Suprapubic skin (tissue), 4 donors: ENCODE measurements around the gene CLEC16A. TPM values are rescaled to one million over a fixed set of nuclear protein-coding genes. Genes with fewer than 3 reads are reported as not detected.

Source experiments
- DNase-seq, 2 donors: peaks; one replicate each; pipeline ENCODE4 v3.0.0-alpha.2; 2019; ENCODE audit warnings: low spot score in 2 of 2
- H3K27ac ChIP-seq: fragments of 200-600 bp; sonication (generic); one replicate; pipeline ENCODE4 v1.5.1; 2019
- H3K27me3 ChIP-seq: fragments of 200-600 bp; sonication (generic); one replicate; pipeline ENCODE4 v1.5.1; 2019
- H3K36me3 ChIP-seq: fragments of 200-600 bp; sonication (generic); one replicate; pipeline ENCODE4 v1.5.1; 2019
- H3K4me1 ChIP-seq: fragments of 200-600 bp; sonication (generic); one replicate; pipeline ENCODE4 v1.5.1; 2019
- H3K4me3 ChIP-seq: fragments of 200-600 bp; sonication (generic); one replicate; pipeline ENCODE4 v1.5.1; 2019; ENCODE audit warnings: mild to moderate bottlenecking
- H3K9me3 ChIP-seq: fragments of 200-600 bp; sonication (generic); one replicate; pipeline ENCODE4 v1.5.1; 2019
- EP300 ChIP-seq: sonication (generic); formaldehyde crosslinking; IDR thresholded peaks from one replicate; pipeline ENCODE4 v1.6.1; 2017; ENCODE audit warnings: antibody characterized with exemption
- POLR2A ChIP-seq, 2 donors: fragments of 450-650 bp; IDR thresholded peaks; one replicate each; pipeline ENCODE4 v1.6.1; 2017; ENCODE audit warnings: antibody characterized with exemption in 2 of 2, mild to moderate bottlenecking in 2 of 2, moderate library complexity in 2 of 2
- POLR2AphosphoS5 ChIP-seq, 3 donors: sonication (generic); formaldehyde crosslinking; IDR thresholded peaks; one replicate each; pipeline ENCODE4 v1.6.1; 2017; ENCODE audit warnings: antibody characterized with exemption in 3 of 3
- WGBS: methylation state at CpG from one replicate; pipeline ENCODE4 v1.1.5; 2018; 5-methylcytosine and 5-hydroxymethylcytosine counted together
- total RNA-seq, 4 donors: library from RNA; depleted of rRNA; stranded (reverse); fragments of >200 nt; gene quantifications; one replicate each; pipeline ENCODE4 v1.1.0, GENCODE V29; 2016
- TF ChIP-seq, protein P1 (sequence below), 2 donors: fragments of 200-600 bp in 1 of 2; fragments of 450-650 bp in 1 of 2; sonication (generic) in 1 of 2; IDR thresholded peaks; one replicate each; pipeline ENCODE4 v1.5.1; 2016 to 2019; ENCODE audit warnings: antibody characterized with exemption in 2 of 2, mild to moderate bottlenecking in 1 of 2, moderate library complexity in 1 of 2

Gene CLEC16A
- total RNA-seq, 4 donors from 2014 or later = 37.2 to 62.3 (median 39.0) TPM

- no peaks in the 10 kb centered on the region for H3K9me3 ChIP-seq
- H3K4me1 ChIP-seq = peaks cover 29% of the 10 kb centered on the region
- no peaks in the 10 kb centered on the region for H3K36me3 ChIP-seq
- WGBS = 64% methylated on average over 20 of the region's 24 CpGs
- peak overlapping the region; percentile 66 for H3K27ac ChIP-seq
- peak; percentile 87 to 90 for DNase-seq
- H3K4me3 ChIP-seq = no peak overlapping the region
- TF ChIP-seq, protein P1, sequence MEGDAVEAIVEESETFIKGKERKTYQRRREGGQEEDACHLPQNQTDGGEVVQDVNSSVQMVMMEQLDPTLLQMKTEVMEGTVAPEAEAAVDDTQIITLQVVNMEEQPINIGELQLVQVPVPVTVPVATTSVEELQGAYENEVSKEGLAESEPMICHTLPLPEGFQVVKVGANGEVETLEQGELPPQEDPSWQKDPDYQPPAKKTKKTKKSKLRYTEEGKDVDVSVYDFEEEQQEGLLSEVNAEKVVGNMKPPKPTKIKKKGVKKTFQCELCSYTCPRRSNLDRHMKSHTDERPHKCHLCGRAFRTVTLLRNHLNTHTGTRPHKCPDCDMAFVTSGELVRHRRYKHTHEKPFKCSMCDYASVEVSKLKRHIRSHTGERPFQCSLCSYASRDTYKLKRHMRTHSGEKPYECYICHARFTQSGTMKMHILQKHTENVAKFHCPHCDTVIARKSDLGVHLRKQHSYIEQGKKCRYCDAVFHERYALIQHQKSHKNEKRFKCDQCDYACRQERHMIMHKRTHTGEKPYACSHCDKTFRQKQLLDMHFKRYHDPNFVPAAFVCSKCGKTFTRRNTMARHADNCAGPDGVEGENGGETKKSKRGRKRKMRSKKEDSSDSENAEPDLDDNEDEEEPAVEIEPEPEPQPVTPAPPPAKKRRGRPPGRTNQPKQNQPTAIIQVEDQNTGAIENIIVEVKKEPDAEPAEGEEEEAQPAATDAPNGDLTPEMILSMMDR (IDR thresholded peaks at IDR 0.05) = no peak
- peak in 1 of 3 donors; percentile 94 for TF ChIP-seq POLR2AphosphoS5 (IDR thresholded peaks at IDR 0.05)
- no peaks in the 10 kb centered on the region for H3K27me3 ChIP-seq
Observed at GRCh38 chr16:11224096-11224893, 279.9 kb downstream of the CLEC16A start.

DNA sequence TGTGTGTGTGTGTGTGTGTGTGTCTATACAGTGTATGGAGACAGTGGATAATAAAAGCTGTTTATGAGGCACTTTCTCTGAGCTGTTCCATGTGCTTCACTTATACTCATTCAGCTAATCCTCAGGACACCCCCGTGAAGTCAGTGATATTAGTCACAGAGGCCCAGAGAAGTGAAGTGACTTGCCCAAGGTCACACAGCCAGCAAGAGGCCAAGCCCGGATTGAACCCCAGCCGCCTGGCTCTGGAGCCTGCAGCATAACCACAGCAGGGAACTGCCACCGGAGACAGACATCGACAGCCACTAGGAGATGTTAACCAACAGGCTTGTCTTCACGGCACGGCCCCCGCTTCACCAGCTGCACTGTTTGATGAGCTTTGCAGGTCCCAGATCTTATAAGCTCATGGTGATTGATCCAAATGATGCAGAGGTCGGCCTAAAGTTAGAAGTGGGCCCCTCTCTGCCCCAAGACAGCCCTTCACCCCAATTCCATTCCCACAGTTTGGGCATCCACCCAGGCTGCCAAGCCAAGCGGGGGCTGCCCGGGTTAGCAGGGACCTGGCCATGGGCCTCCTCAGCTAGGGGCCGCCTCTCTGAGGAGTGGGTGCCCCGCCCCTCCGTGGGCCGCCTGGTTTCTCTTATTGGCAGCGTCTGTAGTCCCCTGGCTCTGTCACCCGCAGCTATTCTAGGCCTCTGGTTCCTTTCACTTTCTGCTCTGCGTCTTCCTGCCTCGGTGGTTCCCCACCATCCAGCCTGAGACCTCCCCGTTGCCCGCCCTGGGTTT is 280.7 kb downstream of the CLEC16A start:
- DNase-seq = no peak
- peaks cover 36% of the 10 kb centered on the region for H3K4me1 ChIP-seq
- H3K27ac ChIP-seq = peak overlapping the region; percentile 66
- TF ChIP-seq EP300 = no peak
- TF ChIP-seq, protein P1 (IDR thresholded peaks at IDR 0.05) = no peak
- no peak for TF ChIP-seq POLR2A (IDR thresholded peaks at IDR 0.05)
- no peak for TF ChIP-seq POLR2AphosphoS5 (IDR thresholded peaks at IDR 0.05)
- H3K9me3 ChIP-seq = no peaks in the 10 kb centered on the region
- no peak overlapping the region for H3K4me3 ChIP-seq
- WGBS = 65% methylated on average over 20 of the region's 21 CpGs
- no peaks in the 10 kb centered on the region for H3K36me3 ChIP-seq
- H3K27me3 ChIP-seq = no peaks in the 10 kb centered on the region

- Histone ChIP-seq H3K4me3 (no peak overlapping the region), H3K27me3 (no peaks in the 10 kb centered on the region), H3K4me1 (peaks cover 36% of the 10 kb centered on the region), H3K27ac (no peak overlapping the region), H3K36me3 (no peaks in the 10 kb centered on the region), H3K9me3 (no peaks in the 10 kb centered on the region)
- WGBS = 80% methylated on average over 16 of the region's 18 CpGs
- TF ChIP-seq, protein P1 (IDR thresholded peaks at IDR 0.05) = no peak
- TF ChIP-seq POLR2A (IDR thresholded peaks at IDR 0.05) = no peak
- no peak for TF ChIP-seq EP300
- TF ChIP-seq POLR2AphosphoS5 (IDR thresholded peaks at IDR 0.05) = no peak
- no peak for DNase-seq
Observed at GRCh38 chr16:11225677-11226549, 281.5 kb downstream of the CLEC16A start.

GRCh38 chr16:11229432-11229831 is 285.1 kb downstream of the CLEC16A start:
- Histone ChIP-seq H3K36me3 (no peaks in the 10 kb centered on the region), H3K4me3 (no peak overlapping the region), H3K27ac (no peak overlapping the region), H3K27me3 (no peaks in the 10 kb centered on the region), H3K4me1 (peaks cover 21% of the 10 kb centered on the region), H3K9me3 (no peaks in the 10 kb centered on the region)
- WGBS = 62% methylated on average over 5 of the region's 5 CpGs
- no peak for DNase-seq
- TF ChIP-seq POLR2A (IDR thresholded peaks at IDR 0.05) (no peak), EP300 (no peak), POLR2AphosphoS5 (IDR thresholded peaks at IDR 0.05) (no peak)
- TF ChIP-seq, protein P1 (IDR thresholded peaks at IDR 0.05) = no peak
